Raji (cell line): ENCODE results near the gene SPCS3.

Experiments
- POLR2A ChIP-seq: IDR thresholded peaks from 2 replicates; pipeline ENCODE4 v1.6.1; 2011; ENCODE audit warnings: low read depth, low read length, control low read depth; ENCODE audit not compliant: insufficient read depth

Gene SPCS3

DNA sequence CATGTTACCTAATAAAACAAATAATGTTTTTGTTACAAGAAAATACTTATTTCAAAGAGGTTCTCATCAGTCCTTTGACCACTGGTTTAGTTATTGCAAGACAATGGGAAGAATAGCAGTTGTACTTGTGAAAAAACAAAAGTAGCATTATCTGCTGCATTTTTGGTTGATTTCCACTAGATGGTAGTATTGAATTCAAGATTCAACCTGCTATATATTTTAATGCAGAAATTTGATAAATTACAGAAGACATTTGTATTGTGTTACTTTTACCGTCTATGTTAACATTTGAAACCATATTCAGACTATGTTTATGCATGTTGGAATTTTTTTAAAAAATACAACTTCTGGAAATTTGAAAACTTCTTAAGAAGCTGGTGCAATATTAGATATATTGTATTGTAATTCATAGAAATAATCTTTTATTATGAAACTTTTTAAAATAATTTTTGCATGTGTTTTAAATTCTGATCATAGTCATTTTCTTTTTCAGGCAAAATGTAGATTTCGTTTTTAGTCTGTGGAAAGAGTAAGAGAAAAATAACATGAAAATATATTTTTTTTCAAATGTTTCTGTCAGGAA, 56.4 kb downstream of the SPCS3 start:
- TF ChIP-seq POLR2A, result no peak

DNA sequence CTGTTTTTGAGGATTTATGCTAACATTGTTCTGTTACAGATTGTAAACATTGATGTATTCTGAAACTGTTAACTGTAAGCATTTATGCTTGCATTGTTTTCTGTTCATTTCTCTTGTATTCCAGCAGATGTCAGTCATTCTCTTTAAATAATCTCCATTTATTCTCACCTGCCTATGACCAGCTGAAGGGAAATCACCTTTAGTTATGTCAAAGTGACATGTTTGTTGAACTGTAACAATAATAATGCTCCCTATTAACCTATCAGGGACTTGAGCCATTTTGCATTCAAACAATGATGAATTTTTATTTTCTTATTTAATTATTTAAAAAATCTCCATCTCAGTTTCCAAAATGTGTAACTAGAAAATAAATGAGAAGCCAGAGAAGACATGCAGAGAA, 58.0 kb downstream of the SPCS3 start:
- no peak for TF ChIP-seq POLR2A

DNA sequence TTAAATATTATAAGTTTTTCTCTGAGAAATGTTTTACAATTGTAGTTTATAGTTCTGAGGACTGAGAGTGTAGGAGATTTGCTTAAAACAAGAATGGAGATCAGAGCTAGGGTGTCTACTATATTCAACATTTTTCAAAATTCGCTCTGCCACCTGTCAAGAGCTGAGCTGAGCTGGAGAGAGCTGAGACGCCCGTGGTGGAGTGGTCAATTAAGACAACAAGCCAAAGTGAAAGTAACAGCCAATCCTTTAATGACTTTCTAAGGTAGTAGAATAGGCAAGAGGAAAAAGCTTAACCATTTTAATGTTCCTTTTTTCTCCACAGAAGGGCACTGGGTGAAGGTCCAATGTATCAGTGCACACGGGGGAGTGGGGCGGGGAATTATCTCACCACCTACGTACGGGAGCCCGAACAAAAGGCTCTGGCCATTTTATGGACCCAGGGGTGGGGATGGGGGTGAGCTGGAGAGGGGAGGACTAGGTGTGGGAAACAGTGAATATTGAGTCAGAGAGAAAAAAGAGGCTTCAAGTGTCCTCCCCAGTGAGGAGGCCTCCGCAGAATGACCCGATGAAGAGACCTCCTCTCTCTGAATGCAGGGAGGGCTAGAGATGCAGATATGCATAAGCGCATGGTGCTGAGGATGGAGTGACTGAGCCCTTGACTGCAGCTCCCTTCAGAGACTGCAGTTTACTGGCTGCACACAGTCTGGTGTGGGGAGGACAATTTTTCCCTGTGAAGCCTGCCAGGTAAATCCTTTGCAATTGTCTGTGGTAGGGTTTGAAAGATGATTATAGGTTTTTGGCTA, 60.8 kb downstream of the SPCS3 start:
- no peak for TF ChIP-seq POLR2A
